C1 segment of cervical spinal cord (tissue), 14 donors: ENCODE results near the gene IBSP.
A peak's percentile ranks its signal among the peaks of the same experiment; 100 is the strongest.

Experiments
- DNase-seq, 14 donors: peaks; one replicate each; lab custom pipeline; 2025; lab: John Stamatoyannopoulos, UW

IBSP gene

DNA sequence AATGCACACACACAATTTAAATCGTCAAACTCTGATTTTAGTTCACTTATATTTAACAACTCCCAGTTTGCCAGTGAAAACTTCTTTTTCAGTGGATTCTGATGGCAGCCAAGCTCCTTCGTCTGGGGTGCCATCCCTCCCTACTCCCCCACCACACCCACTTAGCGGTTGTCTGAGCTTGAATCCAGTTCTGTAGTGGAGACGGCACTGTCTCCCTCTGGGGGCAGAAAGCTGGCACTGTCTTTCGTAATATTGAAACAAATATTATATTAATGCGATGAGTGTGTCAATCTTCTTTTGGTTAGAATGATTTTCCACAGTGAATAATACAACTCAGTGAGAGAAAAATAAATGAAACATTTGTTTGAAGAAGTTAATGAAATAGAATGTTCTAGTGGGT, 38.9 kb downstream of the IBSP start:
- DNase-seq: peak in 1 of 14 donors; percentile 18

DNA sequence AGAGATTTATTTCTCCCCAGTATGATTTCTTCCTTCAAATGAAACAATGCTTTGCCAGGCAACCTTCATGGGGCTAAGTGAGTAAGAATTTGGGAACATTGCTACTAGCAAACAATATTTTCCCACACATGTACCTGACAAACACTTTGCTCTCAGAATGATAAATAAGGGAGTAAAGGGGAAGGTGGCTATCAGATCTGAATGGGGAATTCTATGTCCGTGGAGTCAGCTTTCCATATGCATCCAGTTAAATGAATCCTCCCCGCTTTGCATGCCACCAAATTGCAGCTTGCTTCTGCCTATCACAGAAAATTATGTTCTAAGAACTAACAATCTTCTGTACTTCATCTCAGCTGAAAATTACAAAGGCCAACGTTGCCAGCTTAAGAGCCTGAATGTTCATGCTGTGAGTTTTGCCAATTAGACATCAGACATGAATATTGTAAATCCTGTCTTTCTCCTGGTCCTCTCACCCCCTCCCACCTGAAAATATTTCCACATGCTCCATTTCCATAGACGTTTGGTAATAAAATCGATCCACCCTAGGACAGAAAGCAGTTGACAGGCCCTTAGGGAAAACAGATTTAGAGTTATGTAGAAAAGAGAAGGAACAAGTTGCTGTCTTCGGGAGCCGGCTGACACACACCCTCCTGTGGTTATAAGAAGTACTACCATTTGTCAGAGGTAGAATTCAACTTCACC, 39.7 kb downstream of the IBSP start:
- peak in 6 of 14 donors; percentile 16 to 45 (median 24) for DNase-seq

DNA sequence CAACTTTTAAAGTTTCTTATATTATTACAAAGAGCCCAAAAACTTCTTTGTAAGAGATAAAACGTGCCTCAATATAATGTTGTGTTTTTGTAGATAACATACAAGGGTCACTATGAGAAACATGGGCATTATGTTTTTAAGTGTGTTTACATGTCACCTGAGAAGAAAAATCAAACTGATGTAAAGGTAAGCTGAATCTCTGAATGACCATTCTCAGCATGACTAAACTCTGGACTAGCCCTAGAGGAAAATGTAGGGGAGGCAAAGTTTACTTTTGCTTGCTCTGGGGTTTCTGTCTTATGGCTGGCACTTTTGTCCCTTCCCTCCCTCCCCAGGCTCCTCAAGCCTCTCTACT, 40.2 kb downstream of the IBSP start:
- no peak for DNase-seq

DNA sequence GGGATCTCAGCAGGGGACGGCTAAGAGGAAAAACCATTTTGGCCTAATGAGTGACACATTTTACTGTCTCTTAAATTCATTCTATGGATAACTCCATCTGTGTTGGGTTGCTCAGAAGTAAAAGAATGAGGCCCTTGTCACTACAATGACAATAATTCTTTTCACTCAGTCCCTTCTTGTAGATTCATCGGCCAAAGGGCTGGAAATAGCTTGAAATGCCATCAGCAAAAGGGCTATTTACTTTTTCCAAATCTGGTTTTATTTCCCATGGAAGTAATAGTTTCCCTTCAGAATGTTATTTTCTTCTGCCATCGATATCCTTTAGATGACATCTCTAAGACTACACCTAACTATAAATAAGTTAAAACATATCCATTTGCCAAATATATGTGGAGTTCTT, 40.8 kb downstream of the IBSP start:
- no peak for DNase-seq

DNA sequence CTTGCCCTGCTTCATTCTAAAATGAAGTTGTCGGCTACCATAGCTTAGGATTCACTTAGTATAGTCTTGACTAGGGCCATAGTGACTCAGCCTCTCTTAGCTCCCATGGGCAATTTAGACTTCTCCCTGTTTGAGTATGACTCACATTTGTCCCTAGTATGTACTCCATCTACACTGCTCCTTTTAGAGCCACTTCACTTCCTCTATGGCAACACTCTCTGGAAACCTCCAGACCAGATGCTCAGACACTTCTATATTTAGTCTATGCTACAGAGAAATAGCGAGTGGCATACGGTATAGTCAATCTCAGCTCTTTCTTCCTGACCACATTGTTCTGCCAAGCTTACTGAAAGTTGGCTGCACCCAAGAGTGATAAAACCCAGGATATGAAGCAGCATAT, 44.6 kb downstream of the IBSP start:
- DNase-seq: peak in 2 of 14 donors; percentile 13 to 93

DNA sequence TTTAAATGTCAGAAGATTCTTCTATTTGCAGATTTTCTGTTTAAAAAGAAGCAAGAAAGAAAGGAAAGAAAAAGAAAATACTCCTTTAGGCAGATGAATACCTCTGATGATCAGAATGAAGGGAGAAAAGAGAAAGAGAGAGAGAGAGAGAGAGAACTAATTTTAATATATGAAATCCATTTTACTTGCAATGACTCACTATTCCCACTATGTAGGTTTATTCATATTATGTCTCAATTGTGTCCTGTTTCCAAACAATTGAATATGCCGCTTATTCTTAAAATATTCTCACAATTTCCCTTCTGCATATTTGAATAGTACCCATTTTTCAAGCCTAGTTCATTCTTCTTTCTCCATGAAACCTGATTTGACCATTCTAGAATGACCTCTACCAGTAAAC, 45.1 kb downstream of the IBSP start:
- no peak for DNase-seq

DNA sequence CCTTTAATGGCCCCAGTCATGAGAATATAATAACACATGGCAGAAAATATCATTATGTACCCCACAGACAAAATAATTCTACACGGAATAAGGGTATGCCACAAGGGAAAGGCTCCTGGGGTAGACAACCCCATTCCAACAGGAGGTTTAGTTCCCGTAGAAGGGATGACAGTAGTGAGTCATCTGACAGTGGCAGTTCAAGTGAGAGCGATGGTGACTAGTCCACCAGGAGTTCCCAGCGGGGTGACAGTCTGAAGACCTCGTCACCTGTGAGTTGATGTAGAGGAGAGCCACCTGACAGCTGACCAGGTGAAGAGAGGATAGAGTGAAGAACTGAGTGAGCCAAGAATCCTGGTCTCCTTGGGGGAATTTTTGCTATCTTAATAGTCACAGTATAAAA, 46.9 kb downstream of the IBSP start:
- no peak for DNase-seq

DNA sequence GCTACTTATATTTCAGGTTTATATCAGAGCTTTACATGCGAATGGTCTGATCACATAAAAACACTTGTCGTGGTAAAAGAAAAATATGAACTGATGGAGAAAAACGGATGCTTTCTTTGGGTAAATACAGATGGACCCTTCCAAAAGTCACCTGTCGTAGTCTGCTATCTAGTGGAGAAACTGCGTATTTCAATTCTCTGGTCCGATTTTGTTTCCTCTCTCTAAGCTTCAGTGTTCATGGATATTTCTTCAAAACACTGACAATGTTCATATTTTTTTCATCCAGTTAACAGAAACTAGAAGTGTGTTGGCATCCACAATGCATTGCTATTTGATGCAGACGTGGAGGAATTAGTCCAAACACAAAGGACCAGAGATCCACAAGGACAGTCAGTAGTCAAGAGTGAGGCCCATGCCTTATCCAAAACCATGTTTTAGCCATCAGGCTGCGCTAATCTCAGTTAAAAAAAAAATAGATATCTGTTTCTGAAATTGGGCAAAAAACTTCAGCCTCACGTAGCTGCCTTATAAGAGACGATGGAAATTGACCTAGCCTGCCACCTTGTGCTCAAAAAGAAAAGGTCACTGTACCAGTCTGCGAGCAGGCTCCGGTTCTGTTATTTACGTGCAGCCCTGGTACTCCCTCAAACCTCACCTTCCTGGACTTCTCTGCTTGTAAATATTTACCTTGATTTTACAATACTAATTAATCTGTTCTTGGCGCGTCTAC, 49.4 kb downstream of the IBSP start:
- peak in 11 of 14 donors; percentile 9 to 84 (median 33) for DNase-seq

DNA sequence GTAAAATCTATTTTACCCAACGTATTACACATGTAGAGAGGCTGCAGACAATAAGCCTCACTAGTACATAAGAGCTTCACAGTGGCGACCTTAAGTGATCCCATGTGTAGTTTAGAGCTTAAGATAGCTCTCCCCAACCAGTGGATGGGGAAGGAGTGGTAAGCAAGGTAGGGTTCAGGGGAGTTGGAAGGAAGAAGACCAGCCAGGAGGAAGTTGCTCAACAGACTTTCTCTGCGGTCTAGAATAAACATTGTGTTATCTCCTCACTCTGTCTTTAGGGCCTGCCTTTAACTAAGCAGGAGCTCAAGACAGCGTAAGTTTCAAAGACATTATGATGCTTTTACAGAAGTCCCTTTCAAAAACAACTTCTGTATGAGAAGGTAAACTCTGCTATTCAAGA, 50.3 kb downstream of the IBSP start:
- DNase-seq: no peak

DNA sequence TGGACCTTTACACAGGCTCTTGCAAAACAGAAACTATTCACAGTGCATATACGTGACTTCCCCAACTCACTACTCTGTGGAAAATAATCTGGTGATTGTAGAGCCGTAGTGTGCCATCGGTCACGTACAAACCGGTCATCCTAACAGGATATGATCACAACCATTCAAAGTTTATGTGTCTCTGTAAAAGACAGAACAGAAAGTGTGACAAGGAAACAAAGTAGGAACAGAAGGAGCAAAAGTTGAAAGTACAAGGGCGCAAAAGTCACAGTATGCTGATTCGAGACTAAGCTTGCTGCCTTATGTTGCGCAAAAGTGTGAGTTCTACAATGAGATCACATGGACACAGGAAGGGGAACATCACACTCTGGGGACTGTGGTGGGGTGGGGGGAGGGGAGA, 52.0 kb downstream of the IBSP start:
- peak in 5 of 14 donors; percentile 14 to 30 (median 21) for DNase-seq

DNA sequence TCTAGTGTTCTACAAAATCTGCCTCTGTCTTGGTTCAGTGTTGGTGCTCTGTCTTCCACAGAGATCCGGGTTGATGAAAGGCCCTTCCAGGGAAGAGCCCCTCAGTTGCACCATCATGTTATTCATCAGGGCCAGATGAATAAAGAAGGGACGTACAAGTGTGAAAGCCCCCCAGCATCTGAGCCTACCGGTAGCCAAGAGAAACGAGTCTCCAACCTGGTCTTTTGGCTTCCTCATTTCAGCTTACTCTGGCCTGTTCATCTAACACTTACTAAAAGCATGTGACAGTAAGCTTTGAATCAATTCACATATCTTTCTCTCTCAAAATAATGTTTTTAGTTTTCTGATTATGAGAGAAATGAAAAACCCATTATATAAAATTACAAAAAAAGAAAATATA, 52.6 kb downstream of the IBSP start:
- no peak for DNase-seq

DNA sequence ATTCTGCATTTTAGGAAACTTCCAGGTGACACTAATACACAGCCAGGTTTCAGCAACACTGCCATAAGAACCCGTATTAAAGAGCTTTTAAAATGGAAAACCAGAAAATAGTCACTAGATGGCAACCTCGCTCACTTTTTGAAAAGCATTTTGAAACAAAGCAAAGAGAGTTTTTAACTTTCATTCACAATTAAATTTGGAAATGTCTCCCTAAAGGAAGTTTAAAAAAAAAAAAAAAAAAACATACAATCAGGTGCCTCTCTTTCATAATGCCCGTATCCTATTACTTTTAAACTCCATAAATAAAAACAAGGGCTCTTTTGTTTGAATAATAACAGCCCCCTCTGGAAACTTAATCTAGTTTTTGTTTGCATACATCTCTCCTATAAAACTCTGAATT, 53.8 kb downstream of the IBSP start:
- DNase-seq: peak in 1 of 14 donors; percentile 33

DNA sequence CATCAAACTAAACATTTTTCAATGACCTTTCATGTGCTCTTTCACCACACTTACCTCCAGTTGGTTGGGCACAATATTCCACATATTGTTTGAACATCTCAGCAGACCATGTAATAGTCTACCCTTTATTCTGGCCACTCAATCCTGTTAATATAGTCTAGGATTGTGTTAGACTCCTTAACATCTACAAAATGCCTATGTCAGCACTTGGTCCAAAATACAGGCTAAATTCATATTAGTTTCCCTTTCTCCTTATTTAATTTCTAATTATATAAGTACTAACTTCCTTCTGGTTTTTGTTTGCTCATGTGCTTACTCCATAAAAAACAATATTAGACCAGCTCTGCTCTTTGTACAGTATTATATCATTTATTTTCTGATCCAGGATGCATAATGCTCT, 54.5 kb downstream of the IBSP start:
- DNase-seq: no peak

DNA sequence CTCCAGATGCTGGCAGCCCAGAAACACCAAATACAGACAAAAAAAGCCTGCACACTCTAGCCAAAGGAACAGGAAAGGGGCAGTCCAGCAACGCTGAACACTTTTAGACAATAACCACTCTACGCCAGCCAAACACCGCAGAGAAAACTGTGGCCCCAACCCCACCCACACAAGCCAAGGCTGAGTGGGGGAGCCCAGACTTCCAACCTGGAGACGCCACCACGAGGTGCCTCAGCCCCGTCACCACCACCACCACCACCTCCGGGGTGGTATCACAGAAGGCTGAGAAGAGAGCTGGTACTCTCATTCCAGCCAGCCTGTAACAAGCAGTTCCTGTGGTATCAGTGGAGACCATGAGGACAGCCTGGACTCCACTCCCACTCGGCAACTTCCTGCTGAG, 56.2 kb downstream of the IBSP start:
- peak in 1 of 14 donors; percentile 44 for DNase-seq

DNA sequence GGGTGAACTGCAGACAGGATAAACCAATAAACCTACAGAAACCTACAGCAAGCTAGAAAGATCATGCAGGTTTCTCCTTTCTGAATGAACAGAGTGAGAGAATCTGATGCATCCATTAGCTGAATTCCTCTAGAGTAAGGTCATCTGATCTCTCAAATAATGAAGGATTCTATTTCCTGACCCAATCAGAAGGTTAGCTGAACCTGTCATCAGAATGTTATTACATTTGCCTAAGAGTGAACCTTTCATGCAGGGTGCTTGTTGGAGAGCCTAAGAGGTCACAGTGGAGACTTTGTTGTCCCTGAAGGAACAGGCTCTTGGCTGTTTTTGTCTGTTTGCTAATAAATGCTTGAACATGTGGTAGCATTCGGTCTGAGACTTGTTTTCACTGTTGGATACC, 57.5 kb downstream of the IBSP start:
- no peak for DNase-seq

DNA sequence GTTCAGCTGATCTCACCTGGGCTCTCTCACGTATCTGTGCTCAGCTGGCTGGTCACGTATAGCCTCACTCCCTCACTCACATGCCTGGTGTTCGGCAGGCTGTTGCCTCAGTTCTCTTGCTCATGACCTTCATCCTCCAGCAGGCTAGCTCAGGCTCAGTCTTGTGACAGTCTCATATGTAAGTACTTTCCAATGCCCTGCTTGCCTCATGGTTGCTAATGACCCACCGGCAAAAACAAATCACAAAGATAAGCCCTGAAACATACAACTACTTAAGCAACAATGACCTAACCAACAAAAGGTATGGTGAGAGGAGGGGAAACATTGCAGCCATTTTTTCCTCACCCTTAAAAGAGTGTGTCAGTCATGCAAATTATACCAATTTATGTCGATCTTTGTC, 58.4 kb downstream of the IBSP start:
- DNase-seq: no peak
